Dermis blood vessel endothelial cell (primary cell): ENCODE results near the gene DISP1. TPM values are rescaled to one million over a fixed set of nuclear protein-coding genes. Genes with fewer than 3 reads are reported as not detected.

Experiments
- total RNA-seq: library from RNA; depleted of rRNA; stranded (reverse); fragments of >200 nt; gene quantifications from 2 replicates; pipeline ENCODE4 v1.2.3, GENCODE V29; 2014

The DISP1 gene
- total RNA-seq, 1 donor from 2014 or later = 1.0 TPM

Other genes starting within 250 kb of the DISP1 start
- gene TAF1A, start 225.1 kb upstream of the DISP1 start, total RNA-seq = 5.3 and 6.5 TPM in 2 replicates
- gene MIA3, start 196.9 kb upstream of the DISP1 start, total RNA-seq = 44.4 and 45.4 TPM in 2 replicates
- 51.4 and 102 TPM in 2 replicates for gene AIDA, start 102.5 kb upstream of the DISP1 start, total RNA-seq
- gene BROX, start 102.5 kb upstream of the DISP1 start, total RNA-seq = 46.6 and 63.0 TPM in 2 replicates
- not detected in 2 replicates for gene FAM177B, start 77.8 kb upstream of the DISP1 start, total RNA-seq